ENCODE measurements around the gene GPR157. TPM values are rescaled to one million over a fixed set of nuclear protein-coding genes. Genes with fewer than 3 reads are reported as not detected.

The GPR157 gene
- total and polyA plus RNA-seq, 2 donors (not counting 1 experiment from before 2014, with no cell fraction given), result 2.0 to 21.2 TPM

GRCh38 chr1:9160079-9160717 is 31.3 kb upstream of the GPR157 start:
- no peaks in the 10 kb centered on the region for H3K9me3 Mint-ChIP-seq (ENCODE audit: insufficient read depth)
- CTCF ChIA-PET, result no interaction called here

More at GRCh38 chr1:9160079-9160717, 31.3 kb upstream of the GPR157 start:
- Histone ChIP-seq H4K20me1 (ENCODE audit: control insufficient read depth, insufficient read depth, low read length, poor library complexity, severe bottlenecking) (no peaks in the 10 kb centered on the region), H3K27me3 (replicated peaks in 1 of 4; ENCODE audit: control extremely low read depth in 1 of 4, control insufficient read depth in 3 of 4, insufficient read depth in 4 of 4, low read length in 3 of 4) (no peaks in the 10 kb centered on the region), H3K4me2 (replicated peaks; ENCODE audit: low read depth, low read length, poor library complexity, severe bottlenecking) (no peak overlapping the region), H3K27ac (ENCODE audit: low read length in 2 of 2) (no peak overlapping the region), H3K9ac (ENCODE audit: low read length) (no peak overlapping the region), H2AFZ (ENCODE audit: insufficient read depth, low read depth, low read length, poor library complexity, severe bottlenecking) (no peak overlapping the region), H3K36me3 (replicated peaks in 1 of 2; ENCODE audit: control extremely low read depth in 1 of 2, control insufficient read depth in 1 of 2, extremely low read depth in 1 of 2, insufficient read depth in 2 of 2, low read length in 1 of 2) (no peaks in the 10 kb centered on the region), H3K79me2 (ENCODE audit: control insufficient read depth, insufficient read depth, low read length) (no peaks in the 10 kb centered on the region), H3K4me1 (ENCODE audit: control insufficient read depth in 2 of 2, insufficient read depth in 2 of 2, low read length in 2 of 2) (peaks cover 0 to 20% of the 10 kb centered on the region in 2 donors), H3K9me3 (ENCODE audit: control extremely low read depth in 1 of 3, control insufficient read depth in 2 of 3, insufficient read depth in 1 of 3, low read length in 2 of 3) (no peaks in the 10 kb centered on the region), H3K4me3 (ENCODE audit: control extremely low read depth in 1 of 5, extremely low read depth in 1 of 5, insufficient read depth in 1 of 5, low read depth in 2 of 5, low read length in 4 of 5) (no peak overlapping the region)
- DNase-seq (no peak), ATAC-seq (ENCODE audit: low read depth) (no peak)
- no peak for TF ChIP-seq EZH2 (IDR thresholded peaks at IDR 0.05; ENCODE audit: borderline replicate concordance, insufficient read depth, low read depth, low read length, poor library complexity, severe bottlenecking)
- TF ChIP-seq CTCF (IDR thresholded peaks at IDR 0.05), result no peak
- intact Hi-C loops (cut with micrococcal nuclease), result no loop called here
- 95% methylated on average over 4 of the region's 7 CpGs for WGBS (ENCODE audit: insufficient coverage)
- Mint-ChIP-seq H3K27ac (no peak overlapping the region), H3K27me3 (peaks cover 2% of the 10 kb centered on the region), H3K4me3 (no peak overlapping the region), H3K4me1 (peaks cover 22% of the 10 kb centered on the region)
- POLR2A ChIA-PET, result interaction anchor here (0.6 kb wide), 1 partner anchor 466 kb away, joined by 6 read pairs; no protein-coding TSS in a partner anchor

Measured in B cell (primary cell).